ENCODE results near the gene GDE1.

- TF ChIP-seq, protein P1, sequence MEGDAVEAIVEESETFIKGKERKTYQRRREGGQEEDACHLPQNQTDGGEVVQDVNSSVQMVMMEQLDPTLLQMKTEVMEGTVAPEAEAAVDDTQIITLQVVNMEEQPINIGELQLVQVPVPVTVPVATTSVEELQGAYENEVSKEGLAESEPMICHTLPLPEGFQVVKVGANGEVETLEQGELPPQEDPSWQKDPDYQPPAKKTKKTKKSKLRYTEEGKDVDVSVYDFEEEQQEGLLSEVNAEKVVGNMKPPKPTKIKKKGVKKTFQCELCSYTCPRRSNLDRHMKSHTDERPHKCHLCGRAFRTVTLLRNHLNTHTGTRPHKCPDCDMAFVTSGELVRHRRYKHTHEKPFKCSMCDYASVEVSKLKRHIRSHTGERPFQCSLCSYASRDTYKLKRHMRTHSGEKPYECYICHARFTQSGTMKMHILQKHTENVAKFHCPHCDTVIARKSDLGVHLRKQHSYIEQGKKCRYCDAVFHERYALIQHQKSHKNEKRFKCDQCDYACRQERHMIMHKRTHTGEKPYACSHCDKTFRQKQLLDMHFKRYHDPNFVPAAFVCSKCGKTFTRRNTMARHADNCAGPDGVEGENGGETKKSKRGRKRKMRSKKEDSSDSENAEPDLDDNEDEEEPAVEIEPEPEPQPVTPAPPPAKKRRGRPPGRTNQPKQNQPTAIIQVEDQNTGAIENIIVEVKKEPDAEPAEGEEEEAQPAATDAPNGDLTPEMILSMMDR (IDR thresholded peaks at IDR 0.05; ENCODE audit: low read depth, low read length, missing input control): no peak
- TF ChIP-seq TAF1 (conservative IDR thresholded peaks at IDR 0.05): no peak
- no peak for TF ChIP-seq YY1 (IDR thresholded peaks at IDR 0.05)
- TF ChIP-seq REST (IDR thresholded peaks at IDR 0.05): no peak
- no peak for TF ChIP-seq SP1 (IDR thresholded peaks at IDR 0.05)
- no peak for TF ChIP-seq RAD21 (IDR thresholded peaks at IDR 0.05)
Measured at GRCh38 chr16:19484096-19484495, 37.8 kb downstream of the GDE1 start.
